Epithelial cell of prostate (primary cell): ENCODE measurements around the gene SLAMF9.

Experiments
- DNase-seq: peaks from one replicate; pipeline ENCODE4 v3.0.0-alpha.2; 2011; ENCODE audit warnings: low read depth, low spot score
- H3K27ac ChIP-seq: fragments of 450-650 bp; 2 replicates; pipeline ENCODE4 v1.5.1; 2017; ENCODE audit warnings: mild to moderate bottlenecking

The SLAMF9 gene

DNA sequence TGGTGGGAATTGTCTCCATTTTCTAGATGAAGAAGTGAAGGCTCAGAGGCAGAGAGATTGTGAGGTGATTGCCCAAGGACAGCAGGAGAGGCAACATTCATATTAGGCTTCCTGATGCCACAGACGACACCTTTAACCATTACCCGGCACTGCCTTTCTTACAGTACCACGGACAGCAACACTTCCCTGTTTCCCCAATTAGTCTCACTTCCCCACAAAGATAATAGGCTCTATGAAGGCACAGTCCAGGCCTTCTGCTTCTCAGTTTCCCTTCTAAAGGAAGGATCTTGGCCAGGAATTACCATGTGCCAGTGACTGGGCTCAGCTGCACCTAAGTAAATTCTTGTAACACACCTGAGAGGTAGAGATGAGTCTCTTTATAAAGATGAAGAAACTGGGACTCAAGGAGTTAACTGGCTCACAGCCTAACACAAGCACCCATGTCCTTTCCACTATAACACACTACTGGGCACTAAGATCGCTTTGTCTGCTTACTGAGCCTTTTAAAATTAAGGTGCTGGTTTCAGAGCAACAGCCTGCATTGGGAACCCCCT lies 18.2 kb downstream of the SLAMF9 start:
- no peak overlapping the region for H3K27ac ChIP-seq
- DNase-seq, result no peak

DNA sequence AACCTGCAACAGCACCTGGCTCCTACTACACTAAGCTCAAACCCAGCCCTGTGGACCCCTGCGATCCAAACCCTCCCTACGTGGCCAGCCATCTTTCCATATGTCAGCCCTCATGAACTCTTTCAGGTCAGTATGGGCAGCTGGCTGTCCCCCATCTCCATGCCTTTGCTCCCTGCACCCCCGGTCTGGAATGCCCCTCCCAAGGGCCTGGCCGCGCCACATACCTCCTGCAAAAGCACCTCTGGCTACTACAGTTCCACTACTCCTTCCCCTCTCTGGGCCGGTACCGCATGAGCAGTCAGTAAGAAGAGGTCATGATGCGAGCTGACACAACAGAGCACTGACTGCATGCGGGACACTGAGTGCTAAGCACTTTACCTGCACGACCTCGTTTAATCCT lies 18.7 kb downstream of the SLAMF9 start:
- DNase-seq, result no peak
- H3K27ac ChIP-seq, result no peak overlapping the region

DNA sequence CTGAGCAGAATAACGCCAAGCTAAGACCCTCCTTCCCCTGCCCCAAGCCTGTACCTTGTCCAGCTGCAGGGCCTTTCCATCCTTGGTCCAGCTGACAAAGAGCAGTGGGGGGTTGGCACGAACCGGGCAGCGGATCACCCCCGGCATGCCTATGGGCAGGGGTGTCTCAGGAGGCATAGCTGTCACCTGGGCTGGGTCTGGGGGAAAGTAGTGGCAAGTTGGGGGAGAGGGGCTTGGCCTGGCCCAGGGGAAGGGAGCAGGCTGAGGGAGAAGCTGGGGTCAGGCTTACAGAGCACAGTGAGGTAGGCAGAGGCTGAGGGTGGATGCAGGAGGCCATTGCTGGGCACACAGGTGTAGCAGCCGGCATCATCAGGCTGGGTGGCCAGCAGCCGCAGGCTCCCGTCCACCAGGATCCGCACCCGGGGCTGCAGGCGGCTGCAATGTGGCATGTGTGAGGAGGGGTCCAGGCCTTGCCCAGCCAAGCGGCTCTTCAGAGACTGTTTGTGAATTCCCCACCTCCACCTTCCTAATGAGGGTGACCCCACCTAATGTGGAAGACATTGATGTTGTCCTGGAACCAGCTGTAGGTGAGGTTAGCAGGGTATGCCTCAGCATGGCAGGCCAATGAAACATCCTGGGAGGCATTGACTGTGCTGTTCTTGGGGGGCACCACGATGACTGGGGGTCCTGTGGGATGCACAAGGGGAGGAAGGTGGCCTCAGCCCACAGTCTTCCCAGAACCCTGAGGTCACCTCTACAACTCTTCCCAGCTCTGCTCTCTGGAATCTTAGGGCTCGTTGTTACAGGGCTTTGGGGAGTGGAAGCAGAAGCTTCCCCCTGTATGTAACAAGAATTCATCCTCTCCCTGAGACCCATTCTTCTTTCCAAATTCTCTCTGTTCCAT lies 19.6 kb downstream of the SLAMF9 start:
- H3K27ac ChIP-seq, result no peak overlapping the region
- DNase-seq, result no peak

DNA sequence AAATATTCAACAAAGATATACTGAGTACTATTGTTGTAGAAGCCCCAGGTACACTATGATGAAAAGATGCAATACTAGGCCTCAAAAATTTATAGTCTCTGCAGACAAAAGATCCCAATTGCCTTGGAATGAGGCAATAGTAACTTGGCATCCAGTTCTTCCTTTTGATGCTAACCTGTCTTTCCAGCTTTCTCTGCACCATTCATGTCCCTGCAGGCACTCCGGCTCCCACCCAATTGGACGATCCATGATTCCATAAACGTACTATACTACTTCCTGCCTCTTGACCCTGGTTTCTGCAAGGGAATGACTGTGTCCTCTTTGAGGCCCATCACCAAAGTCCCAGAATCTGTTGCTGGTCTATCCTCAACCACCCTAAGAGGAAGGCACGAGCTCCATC lies 20.7 kb downstream of the SLAMF9 start:
- no peak for DNase-seq

DNA sequence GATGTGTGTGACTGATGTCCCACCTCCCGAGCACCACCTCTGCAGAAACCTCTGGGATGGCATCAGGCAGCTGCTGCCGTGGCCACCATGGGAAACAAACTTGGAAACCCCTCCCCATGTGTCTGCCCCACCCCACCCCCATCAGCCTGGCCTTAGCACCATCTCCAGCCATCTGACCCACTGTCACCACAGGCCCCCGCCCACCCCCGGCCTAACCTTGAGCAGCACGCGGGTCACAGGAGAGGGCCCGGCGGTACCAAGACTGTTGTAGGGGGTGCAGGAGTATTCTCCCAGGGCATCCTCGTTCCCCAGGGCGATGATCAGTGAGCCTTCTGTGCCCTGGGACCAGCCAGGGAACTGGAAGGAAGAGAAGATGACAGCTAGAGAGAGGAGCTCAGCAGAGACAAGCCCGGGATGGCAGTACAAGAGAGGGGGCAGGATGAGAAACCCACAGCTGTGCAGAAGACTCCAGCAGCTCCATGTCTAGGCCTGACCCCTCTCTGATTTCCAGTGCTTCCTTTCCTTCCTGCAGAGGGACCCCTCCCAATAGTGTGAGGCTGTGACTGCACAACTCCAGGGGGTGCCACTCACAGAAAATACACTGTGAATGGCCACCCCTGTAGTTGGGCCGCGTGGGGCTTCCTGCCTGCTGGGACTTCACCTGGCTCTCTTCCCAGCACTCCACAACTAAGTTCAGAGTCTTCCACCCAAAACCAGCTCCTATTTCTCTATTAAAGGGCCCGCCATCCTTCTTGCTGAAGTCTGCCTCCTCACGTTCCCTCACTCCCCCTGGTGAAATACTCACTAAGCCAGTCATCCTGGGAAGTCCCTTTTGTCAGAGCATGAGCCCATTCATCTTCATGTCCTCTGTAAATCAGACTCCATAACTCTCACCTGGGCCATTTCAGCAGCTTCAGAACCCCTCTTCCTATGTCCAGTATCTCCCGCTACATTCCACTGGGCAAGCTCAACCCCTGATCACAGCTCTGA lies 21.4 kb downstream of the SLAMF9 start:
- peak overlapping the region; percentile 48 for H3K27ac ChIP-seq
- DNase-seq, result no peak

More for the DNA sequence above, 20.7 kb downstream of the SLAMF9 start:
- H3K27ac ChIP-seq, result peak overlapping the region; percentile 48

DNA sequence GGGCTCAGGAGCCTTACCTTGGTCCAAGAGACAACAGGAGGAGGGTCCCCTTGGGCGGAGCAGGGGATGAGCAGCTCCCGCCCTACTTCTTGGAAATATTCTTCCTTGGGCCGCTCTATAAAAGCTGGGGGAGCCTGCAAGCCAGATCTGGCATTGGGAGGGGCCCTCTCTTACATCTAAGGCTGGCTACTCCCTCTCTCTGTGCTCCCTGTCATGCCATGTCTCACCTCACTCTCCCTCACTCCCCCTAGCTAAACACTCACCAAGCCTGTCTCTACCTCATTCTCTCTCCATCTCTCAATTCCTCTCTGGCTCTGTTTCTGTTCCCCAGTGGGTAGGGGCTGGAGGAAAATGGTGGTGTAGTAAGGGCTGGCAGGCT lies 22.3 kb downstream of the SLAMF9 start:
- no peak for DNase-seq
- no peak overlapping the region for H3K27ac ChIP-seq

DNA sequence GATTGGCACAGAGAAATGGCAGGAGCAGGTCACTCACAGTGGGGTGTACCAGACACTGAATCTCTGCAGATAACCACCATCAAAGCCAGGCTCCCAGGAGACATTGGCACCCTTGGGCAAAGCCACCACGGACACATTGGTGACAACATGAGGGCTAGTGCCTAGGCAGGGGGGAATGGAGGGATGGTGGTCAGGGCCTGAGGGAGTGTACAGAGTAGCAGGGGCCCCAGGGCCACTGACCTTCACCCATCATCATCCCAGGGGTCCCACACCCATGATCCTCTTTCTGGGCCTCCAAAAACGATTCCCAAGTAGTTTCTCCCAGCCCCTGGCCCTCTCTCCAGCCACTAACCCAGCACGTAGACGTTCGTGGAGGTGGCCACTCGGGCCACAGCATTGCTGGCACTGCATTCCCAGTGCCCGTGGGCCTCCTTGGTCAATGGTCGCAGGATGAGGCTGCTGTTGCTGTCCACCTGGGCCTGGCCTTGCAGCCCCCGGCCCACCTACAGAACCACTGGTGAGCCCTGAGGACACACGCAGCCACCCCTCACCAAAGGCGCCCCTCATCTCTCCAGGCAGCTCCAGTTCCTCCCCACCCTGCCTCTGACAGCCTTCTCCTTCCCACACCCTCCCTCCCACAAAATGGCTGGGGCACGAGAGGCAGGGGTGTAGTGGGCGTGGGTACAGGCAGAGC lies 22.8 kb downstream of the SLAMF9 start:
- H3K27ac ChIP-seq, result no peak overlapping the region
- DNase-seq, result no peak

DNA sequence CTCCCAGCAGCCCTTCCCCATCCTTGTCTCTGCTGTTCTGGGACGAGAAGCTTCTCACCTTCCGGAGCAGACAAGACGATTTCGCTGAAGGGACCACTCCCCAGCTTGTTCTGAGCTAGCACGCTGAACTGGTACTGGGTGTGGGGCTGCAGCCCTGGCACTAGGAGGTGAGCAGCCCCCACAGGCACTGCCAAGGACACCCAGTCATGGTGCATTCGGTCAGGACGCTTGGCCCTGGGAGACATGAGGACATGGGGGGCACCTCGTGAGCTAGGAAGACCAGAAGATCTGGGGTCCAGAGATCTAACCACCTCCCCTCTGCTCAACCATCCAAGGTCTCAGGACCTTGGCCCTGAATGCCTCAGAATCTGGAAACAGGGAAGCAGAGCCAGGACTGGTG lies 23.4 kb downstream of the SLAMF9 start:
- no peak for DNase-seq

DNA sequence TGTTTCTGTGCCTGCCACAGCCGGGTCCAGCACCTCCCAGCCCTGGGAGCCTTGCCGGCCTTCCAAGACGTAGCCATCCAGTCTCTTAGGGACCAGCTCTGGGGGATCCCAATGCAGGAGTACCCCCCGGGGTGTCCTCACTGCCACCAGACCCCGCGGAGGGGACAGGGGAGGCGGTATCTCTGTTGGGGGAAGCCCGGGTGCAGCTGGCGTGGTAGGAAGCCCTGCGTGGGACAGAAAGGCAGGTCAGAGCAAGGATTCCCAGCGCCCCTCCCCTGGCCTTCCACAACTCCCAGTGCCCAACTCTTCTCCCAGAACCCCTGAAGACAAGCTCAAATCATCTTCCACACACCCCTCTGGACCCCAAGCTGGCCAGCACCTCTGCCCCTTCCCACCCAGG lies 23.8 kb downstream of the SLAMF9 start:
- no peak overlapping the region for H3K27ac ChIP-seq
- no peak for DNase-seq

More for the DNA sequence above, 23.4 kb downstream of the SLAMF9 start:
- no peak overlapping the region for H3K27ac ChIP-seq

DNA sequence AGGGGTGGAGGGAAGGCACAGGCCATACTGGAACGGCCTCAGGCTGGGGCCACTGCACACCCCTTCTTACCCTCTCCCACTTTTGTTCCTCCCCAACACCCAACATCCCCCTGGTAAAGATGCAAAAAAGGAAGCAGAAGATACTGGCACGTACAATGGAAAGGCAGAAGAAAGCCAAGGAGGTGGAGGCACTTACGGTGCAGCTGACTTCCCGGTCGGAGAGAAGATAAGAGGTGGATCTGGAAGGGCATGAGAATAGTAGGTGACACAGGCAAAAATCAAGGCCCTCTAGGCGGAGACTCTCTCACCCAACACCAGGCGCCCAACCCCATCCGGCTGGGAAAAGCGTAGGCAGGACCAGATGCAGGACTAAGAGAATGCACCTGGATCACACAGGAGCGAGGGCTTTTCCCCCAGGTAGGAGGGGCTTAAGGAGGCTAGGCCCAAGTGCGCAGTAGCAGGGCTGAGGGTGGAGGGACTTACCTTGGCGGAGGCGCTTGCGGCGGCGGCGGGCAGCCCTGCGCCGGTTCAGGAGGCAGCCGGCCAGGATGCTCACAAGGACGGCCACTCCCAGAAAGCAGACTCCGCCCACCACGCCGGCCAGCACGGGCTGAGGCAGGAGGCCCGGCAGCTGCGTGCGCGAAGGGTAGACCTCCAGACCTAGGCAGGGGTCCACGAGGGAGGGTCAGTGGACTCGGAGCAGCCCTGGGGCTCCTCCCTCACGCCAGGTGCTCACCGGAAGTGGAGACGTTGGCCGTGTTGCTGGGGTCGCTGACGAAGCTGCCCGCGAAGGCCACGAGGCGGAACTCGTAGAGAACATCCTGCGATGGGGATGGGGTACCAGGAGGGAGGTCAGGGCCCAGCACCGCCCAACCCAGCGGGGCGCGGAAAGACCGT lies 24.6 kb downstream of the SLAMF9 start:
- H3K27ac ChIP-seq, result peak overlapping the region; percentile 24
- no peak for DNase-seq

DNA sequence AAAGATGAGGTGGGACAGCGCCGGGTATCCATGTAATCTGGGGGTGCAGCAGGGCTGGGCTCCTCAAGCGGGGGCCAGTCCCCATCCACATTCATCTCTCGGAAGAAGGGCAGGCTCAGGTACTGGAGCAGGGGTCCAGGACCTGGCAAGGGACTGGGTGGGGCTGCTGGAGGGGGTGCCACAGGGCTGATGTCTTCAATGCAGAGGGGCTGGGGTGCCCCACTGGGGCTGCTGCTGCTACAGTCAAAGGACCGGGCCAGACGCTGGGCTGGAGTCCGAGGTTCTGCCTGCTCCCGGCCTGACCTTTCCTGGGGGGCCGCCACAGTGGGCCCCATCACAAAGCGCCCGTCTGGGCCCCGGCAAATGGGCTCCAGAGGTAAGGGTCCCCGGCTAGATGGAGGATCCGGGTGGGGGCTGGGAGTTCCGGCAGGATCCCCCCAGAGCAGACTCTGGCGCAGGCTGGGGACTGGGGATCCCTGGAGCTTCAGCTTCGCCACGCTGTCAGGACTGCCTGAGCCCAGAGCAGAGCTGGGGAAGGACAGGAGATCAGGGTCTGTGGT lies 25.5 kb downstream of the SLAMF9 start:
- peak overlapping the region; percentile 24 for H3K27ac ChIP-seq
- DNase-seq, result no peak

DNA sequence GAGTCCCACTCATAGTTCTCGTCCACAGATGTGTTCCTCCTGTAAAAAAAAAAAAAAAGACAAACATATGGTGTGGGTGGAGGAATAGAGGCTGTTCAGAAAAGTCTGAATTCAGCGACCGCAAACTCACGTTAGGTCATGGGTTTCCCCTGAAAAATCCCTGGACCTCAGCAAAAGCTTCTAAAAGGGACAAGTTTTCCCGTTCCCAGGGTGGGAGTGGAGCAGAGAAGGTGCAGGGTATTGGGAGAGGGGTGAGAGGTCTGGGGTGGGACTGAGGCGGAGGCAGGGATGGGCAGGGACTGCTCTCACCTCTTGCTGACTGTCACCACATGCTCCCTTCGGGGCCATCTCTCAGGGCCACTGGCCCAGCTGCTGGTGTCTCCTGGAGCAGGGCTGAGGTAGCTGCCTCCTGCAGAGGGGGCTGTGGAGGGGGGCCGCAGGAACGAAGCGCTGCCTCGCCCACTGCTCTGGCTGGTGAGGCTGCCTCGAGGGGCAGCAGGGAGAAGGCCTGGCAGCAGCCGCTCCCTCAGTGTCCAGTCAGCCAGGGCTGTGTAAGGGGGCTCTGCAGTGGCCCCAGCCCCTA lies 26.1 kb downstream of the SLAMF9 start:
- DNase-seq, result no peak
- no peak overlapping the region for H3K27ac ChIP-seq

DNA sequence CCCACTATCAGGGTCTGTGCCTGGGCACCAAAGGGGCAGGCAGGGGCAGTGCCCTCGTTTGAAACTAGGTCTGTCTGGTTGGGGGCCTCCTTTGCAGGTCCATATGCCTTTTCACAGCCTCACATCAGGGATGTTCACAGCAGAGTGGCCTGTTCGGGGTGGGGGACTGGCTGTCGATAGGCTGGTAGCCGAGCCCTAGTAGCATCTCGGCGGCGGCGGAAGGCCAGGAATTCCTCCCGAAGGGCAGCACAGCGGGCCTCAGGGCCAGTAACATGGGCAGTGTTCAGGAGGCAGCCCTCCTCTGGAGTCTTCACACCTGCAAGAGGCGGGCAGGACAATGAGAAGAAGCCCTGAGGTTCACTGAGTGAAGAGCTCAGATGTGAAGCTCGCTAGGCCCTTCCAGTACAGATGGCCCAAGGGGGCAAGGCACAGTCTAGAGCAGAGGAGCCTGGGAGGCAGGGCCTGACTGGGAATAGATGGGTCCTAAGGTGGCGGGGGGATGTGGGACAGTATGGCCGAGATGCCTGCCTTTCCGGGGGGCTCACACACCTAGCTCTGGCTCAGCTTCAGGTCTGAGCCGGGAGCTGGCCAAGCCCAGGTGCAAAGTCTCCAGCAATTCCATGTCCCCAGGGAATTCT lies 26.7 kb downstream of the SLAMF9 start:
- no peak for DNase-seq

DNA sequence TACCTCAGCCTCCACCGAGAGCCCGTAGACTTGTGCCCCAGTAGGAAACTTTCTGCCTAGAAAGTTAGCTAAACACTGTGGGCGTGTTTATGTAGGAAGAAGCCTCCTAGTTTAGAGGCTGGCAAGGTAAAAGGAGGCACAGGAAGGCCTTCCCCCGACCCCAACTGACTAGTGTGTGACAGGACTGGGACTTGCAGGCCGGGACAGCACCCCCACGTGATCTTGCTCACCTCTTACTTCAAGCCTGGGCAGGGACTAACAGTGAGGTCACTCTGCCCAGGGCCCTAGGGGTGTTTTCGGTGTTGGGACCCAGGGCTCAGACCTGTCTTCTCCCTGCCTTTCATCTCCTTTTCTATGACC lies 28.3 kb downstream of the SLAMF9 start:
- DNase-seq, result peak; percentile 77
- peak overlapping the region; percentile 99 for H3K27ac ChIP-seq

More for the DNA sequence above, 26.7 kb downstream of the SLAMF9 start:
- peak overlapping the region; percentile 99 for H3K27ac ChIP-seq

DNA sequence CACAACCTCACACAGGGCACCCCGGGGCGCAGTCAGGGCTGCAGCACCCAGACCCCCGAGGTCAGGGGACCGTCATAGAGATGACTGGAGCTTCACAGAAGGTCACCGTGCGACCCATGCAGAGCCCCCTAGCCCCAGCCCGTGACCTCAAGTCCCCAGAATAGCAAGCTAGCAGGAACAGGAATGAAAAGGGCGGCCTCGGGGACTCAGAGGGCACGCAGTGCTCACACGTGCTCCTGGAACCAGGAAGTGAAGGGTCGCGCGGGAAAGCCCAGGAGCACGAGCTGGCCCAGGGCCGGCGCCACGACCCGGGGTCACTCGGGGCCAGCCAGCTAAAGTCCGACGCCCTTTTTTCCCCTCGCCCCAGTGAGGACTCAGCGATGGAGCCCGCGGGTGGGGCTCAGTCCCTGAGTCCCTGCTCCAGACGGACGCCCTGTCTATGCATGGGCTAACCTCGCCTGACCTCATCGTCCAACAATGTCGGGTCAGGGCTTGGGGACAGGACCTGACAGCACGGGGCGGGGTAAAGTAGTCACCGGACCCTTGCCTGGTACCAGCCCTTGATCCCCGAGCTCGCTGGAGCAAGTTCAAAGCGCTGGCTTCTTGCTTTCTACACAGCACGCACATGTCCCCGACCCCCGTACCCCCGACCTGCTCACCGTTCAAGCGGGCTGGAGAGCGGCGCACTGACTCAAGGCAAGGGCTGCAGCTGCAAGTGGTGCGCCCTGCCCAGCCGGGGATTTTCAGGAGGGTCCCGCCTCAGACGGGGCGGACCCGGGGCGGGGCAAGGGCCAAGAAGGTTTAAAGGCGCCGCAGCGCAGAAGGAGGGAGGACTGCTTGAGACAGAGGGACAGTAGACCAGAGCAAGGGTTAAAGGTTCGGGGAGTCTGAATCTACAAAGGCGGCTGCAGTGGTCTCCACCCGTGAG lies 29.0 kb downstream of the SLAMF9 start, which contains the start of gene TAGLN2:
TSS of gene TAGLN2 (minus strand) at position 717 of the 928 bp plus-strand sequence. CDS start 4,998 bp downstream, outside the sequence.
- peak within 1 kb of the TSS; percentile 99 for H3K27ac ChIP-seq
- no peak for DNase-seq

DNA sequence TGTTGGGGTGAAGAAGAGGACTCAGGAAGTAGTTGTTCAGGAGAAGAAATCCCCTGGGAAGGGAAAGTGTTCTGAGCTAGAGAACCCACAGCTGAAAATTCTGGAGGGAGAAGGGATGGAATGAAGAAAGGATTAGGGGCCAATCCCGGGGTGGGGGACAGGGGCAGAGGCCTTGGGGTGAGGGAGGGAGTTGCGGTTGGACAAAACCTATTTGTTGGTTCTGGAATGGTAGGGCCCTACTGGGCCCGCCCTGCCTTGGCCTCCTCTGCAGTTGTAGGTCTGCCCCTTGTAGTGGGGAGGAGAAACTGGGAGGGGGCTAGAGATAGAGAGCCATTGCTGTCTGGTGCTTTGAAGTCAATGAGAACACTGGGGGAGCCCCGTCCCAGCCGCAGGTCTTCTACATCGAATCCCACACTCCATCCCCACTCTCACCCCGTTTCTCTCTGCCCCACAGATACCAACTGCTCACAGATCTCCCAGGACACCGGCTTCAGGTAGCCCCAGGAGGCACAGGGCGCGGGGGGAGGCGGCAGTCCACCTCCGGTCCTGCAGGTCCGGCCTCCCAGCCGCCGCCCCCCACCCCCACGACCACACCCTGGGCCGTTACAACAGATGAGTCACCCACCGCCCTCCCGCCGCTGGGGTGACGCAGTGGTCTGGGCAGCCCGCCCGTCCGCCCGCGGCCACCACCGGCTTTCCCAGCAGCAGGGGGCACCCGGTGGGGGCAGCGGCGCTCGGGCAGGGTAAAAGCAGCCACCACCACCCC lies 29.8 kb downstream of the SLAMF9 start:
- DNase-seq, result no peak
- H3K27ac ChIP-seq, result peak overlapping the region; percentile 99
